ENCODE measurements around the gene MIA. TPM values are rescaled to one million over a fixed set of nuclear protein-coding genes. Genes with fewer than 3 reads are reported as not detected.
A peak's percentile ranks its signal among the peaks of the same experiment; 100 is the strongest.

MIA gene
- total and polyA plus RNA-seq, 9 of the 15 experiments (the other 6 are each of a cell fraction or from before 2014, with no cell fraction given) = 0.21 TPM; not detected in 8

- Histone ChIP-seq H3K4me2 (ENCODE audit: insufficient read depth, low read length) (no peak overlapping the region), H3K9me3 (replicated peaks; ENCODE audit: control insufficient read depth, insufficient read depth, low read depth, low read length) (no peaks in the 10 kb centered on the region), H3K9ac (ENCODE audit: insufficient read depth in 1 of 2, low read depth in 2 of 2, low read length in 2 of 2) (peak overlapping the region in 1 of 2 experiments; percentile 19; a peak in 1 of 4 replicates), H3K4me3 (no peak overlapping the region), H3K27ac (ENCODE audit: extremely low read depth, low read depth, low read length) (no peak overlapping the region), H3K27me3 (ENCODE audit: control insufficient read depth in 2 of 2, insufficient read depth in 2 of 2, low read length in 2 of 2) (no peaks in the 10 kb centered on the region), H4K20me1 (replicated peaks; ENCODE audit: control insufficient read depth, insufficient read depth, low read length) (0 out of 2 replicates have a peak, but pooled peaks cover 1% of the 10 kb centered on the region), H3K4me1 (replicated peaks in 1 of 2; ENCODE audit: control insufficient read depth in 2 of 2, insufficient read depth in 2 of 2, low read length in 2 of 2) (peaks cover 17 to 35% of the 10 kb centered on the region in 2 experiments), H3K79me2 (ENCODE audit: control insufficient read depth, insufficient read depth, low read length) (peaks cover 41% of the 10 kb centered on the region), H3K36me3 (ENCODE audit: control insufficient read depth, insufficient read depth, low read length) (peaks cover 13% of the 10 kb centered on the region; the same call in 2 of the 3 replicates), H3K9me1 (ENCODE audit: control insufficient read depth, insufficient read depth, low read length) (no peaks in the 10 kb centered on the region), H2AFZ (ENCODE audit: low read depth, low read length) (no peak overlapping the region)
- intact Hi-C loops (cut with micrococcal nuclease) = no loop called here
- ATAC-seq = no peak
- CTCF ChIA-PET (ENCODE audit: low intra/inter-chr PET ratio) = no interaction called here
- 94% methylated on average over 7 of the region's 7 CpGs for WGBS (ENCODE audit: insufficient coverage, low coverage, missing lambda C conversion rate)
- in situ Hi-C loops (cut with MboI) = no loop called here
- TF ChIP-seq ZNF121 (CRISPR knock-in tag; conservative IDR thresholded peaks at IDR 0.05) (peak; percentile 40; the same call in 1 of the 2 replicates), RFX5 (IDR thresholded peaks at IDR 0.05; ENCODE audit: low read depth, low read length) (no peak)
- POLR2A ChIA-PET = interaction anchor here (0.6 to 1.2 kb wide), 3 partner anchors 14 to 561 kb away, joined by 3 to 5 read pairs (median 3); partner anchors contain the start of gene RAB4B
- no TSS peak for BruUV-seq (replicated peaks)
- no peak for DNase-seq (ENCODE audit: extremely low read depth in 1 of 4, low spot score in 3 of 4)
- no peak for FAIRE-seq
These were observed 27.8 kb upstream of the MIA start for GRCh38 chr19:40747536-40747935.

GRCh38 chr19:40750058-40750873 lies 25.1 kb upstream of the MIA start, which contains the start of gene ACTMAP:
TSS of gene ACTMAP (minus strand) at chr19:40750477. CDS start at chr19:40749803, 674 bp downstream.
- Histone ChIP-seq H4K20me1 (replicated peaks; ENCODE audit: control insufficient read depth, insufficient read depth, low read length) (peaks cover 14% of the 10 kb centered on the region), H3K9me1 (ENCODE audit: control insufficient read depth, insufficient read depth, low read length) (peaks cover 3% of the 10 kb centered on the region), H2AFZ (ENCODE audit: low read depth, low read length) (peak within 1 kb of the TSS; percentile 90), H3K27ac (ENCODE audit: extremely low read depth, low read depth, low read length) (peak within 1 kb of the TSS; percentile 99), H3K9me3 (replicated peaks; ENCODE audit: control insufficient read depth, insufficient read depth, low read depth, low read length) (no peaks in the 10 kb centered on the region), H3K79me2 (ENCODE audit: control insufficient read depth, insufficient read depth, low read length) (peaks cover 67% of the 10 kb centered on the region), H3K4me1 (replicated peaks in 1 of 2; ENCODE audit: control insufficient read depth in 2 of 2, insufficient read depth in 2 of 2, low read length in 2 of 2) (peaks cover 31 to 40% of the 10 kb centered on the region in 2 experiments), H3K27me3 (ENCODE audit: control insufficient read depth in 2 of 2, insufficient read depth in 2 of 2, low read length in 2 of 2) (no peaks in the 10 kb centered on the region), H3K9ac (ENCODE audit: insufficient read depth in 1 of 2, low read depth in 2 of 2, low read length in 2 of 2) (peak within 1 kb of the TSS; percentile 94 to 99), H3K4me2 (ENCODE audit: insufficient read depth, low read length) (peak within 1 kb of the TSS; percentile 100), H3K4me3 (peak within 1 kb of the TSS; percentile 59), H3K36me3 (ENCODE audit: control insufficient read depth, insufficient read depth, low read length) (peaks cover 32% of the 10 kb centered on the region)
- ATAC-seq (peak; percentile 92), FAIRE-seq (peak; percentile 99), DNase-seq (ENCODE audit: extremely low read depth in 1 of 4, low spot score in 3 of 4) (peak; percentile 98 to 100 (median 98))
- under 1% methylated on average over 43 of the region's 43 CpGs for WGBS (ENCODE audit: insufficient coverage, low coverage, missing lambda C conversion rate)
- intact Hi-C loops (cut with micrococcal nuclease) = loop anchor here (2.0 kb wide), 2 partner anchors 33 to 49 kb away; partner anchors contain the start of genes COQ8B, EGLN2 and ITPKC
- POLR2A ChIA-PET = interaction anchor here (0.6 to 3.0 kb wide), 34 partner anchors 8 to 1117 kb away, joined by 3 to 25 read pairs (median 4); partner anchors contain the start of genes COQ8B, EGLN2, ITPKC and RAB4B
- TSS peak; percentile 93 for BruUV-seq (replicated peaks)
- CTCF ChIA-PET (ENCODE audit: low intra/inter-chr PET ratio) = interaction anchor here (1.1 kb wide), 1 partner anchor 87 kb away, joined by 3 read pairs; no protein-coding TSS in a partner anchor
- in situ Hi-C loops (cut with MboI) = no loop called here
- TF ChIP-seq VEZF1 (CRISPR knock-in tag; IDR thresholded peaks at IDR 0.05) = peak; percentile 79
- peak; percentile 42 for TF ChIP-seq PRDM10 (IDR thresholded peaks at IDR 0.05; ENCODE audit: partially characterized antibody)

Measured in K562 (cell line).